Frontal cortex (tissue), 4 donors: Measurements from ENCODE around the gene TBC1D5. TPM values are rescaled to one million over a fixed set of nuclear protein-coding genes. Genes with fewer than 3 reads are reported as not detected.
"Not testable (repeated sequence)": the region's sequence is repeated elsewhere in the genome, so short reads cannot be mapped to it uniquely, and the experiment has no call there.

Experiments
- DNase-seq, 2 donors: peaks; one replicate each; pipeline ENCODE4 v3.0.0; 2012; ENCODE audit warnings: low spot score in 2 of 2
- FAIRE-seq: peaks from 2 replicates; lab custom pipeline; 2012; peaks lifted over from hg19 to GRCh38; lab: Jason Lieb, UNC
- total RNA-seq: library from RNA; depleted of rRNA; stranded (reverse); fragments of >200 nt; gene quantifications from one replicate; pipeline ENCODE4 v1.2.3, GENCODE V29; 2014
- donor health status: control.
- donor health status: control.
- donor health status: control.

Gene TBC1D5
- total RNA-seq, 1 donor from 2014 or later: 77.5 TPM

- DNase-seq (no peak), FAIRE-seq (no peak)
Observed at GRCh38 chr3:17140670-17141505, 601.5 kb downstream of the TBC1D5 start.

- FAIRE-seq (no peak), DNase-seq (no peak)
Observed at GRCh38 chr3:17138246-17139039, 604.0 kb downstream of the TBC1D5 start.

GRCh38 chr3:17137321-17137826, 605.1 kb downstream of the TBC1D5 start:
- DNase-seq (no peak), FAIRE-seq (no peak)

- FAIRE-seq (no peak), DNase-seq (no peak)
Observed at GRCh38 chr3:17136136-17136721, 606.2 kb downstream of the TBC1D5 start.

GRCh38 chr3:17135696-17136095, 606.7 kb downstream of the TBC1D5 start:
- FAIRE-seq (no peak), DNase-seq (no peak)

- FAIRE-seq: no peak
Observed at GRCh38 chr3:17133632-17134545, 608.5 kb downstream of the TBC1D5 start.

GRCh38 chr3:17132286-17133115, 609.9 kb downstream of the TBC1D5 start:
- DNase-seq (no peak), FAIRE-seq (no peak)

More at GRCh38 chr3:17133632-17134545, 608.5 kb downstream of the TBC1D5 start:
- no peak for DNase-seq

- no peak for DNase-seq
- FAIRE-seq: no peak
Observed at GRCh38 chr3:17130956-17131355, 611.5 kb downstream of the TBC1D5 start.

GRCh38 chr3:17129556-17129955, 612.9 kb downstream of the TBC1D5 start:
- FAIRE-seq: no peak
- no peak for DNase-seq

GRCh38 chr3:17128671-17129070, 613.8 kb downstream of the TBC1D5 start:
- DNase-seq, FAIRE-seq: not testable (repeated sequence)

GRCh38 chr3:17125738-17126442, 616.5 kb downstream of the TBC1D5 start:
- no peak for DNase-seq
- no peak for FAIRE-seq

- FAIRE-seq (no peak), DNase-seq (no peak)
Observed at GRCh38 chr3:17122758-17123157, 619.7 kb downstream of the TBC1D5 start.

GRCh38 chr3:17121336-17121735, 621.1 kb downstream of the TBC1D5 start:
- DNase-seq (no peak), FAIRE-seq (no peak)

GRCh38 chr3:17120115-17120514, 622.3 kb downstream of the TBC1D5 start:
- DNase-seq (no peak), FAIRE-seq (no peak)

- FAIRE-seq: no peak
Observed at GRCh38 chr3:17119201-17120072, 623.0 kb downstream of the TBC1D5 start.

GRCh38 chr3:17118771-17119170, 623.7 kb downstream of the TBC1D5 start:
- no peak for FAIRE-seq

More at GRCh38 chr3:17119201-17120072, 623.0 kb downstream of the TBC1D5 start:
- no peak for DNase-seq

More at GRCh38 chr3:17118771-17119170, 623.7 kb downstream of the TBC1D5 start:
- no peak for DNase-seq
